VCaP (cell line): Measurements from ENCODE around the gene KCTD1.

Source experiments
- H3K27ac ChIP-seq: fragments of 450-650 bp; 2 replicates; pipeline ENCODE4 v1.5.1; 2017
- CTCF ChIP-seq: fragments of 450-650 bp; conservative IDR thresholded peaks from 2 replicates; pipeline ENCODE4 v1.5.1; 2017; ENCODE audit warnings: mild to moderate bottlenecking, moderate library complexity

Gene KCTD1

GRCh38 chr18:26526966-26527234 lies 21.5 kb downstream of the KCTD1 start:
- no peak overlapping the region for H3K27ac ChIP-seq
- TF ChIP-seq CTCF: no peak

GRCh38 chr18:26526128-26526965 lies 22.0 kb downstream of the KCTD1 start:
- H3K27ac ChIP-seq: no peak overlapping the region
- TF ChIP-seq CTCF: no peak

GRCh38 chr18:26524504-26525351 lies 23.6 kb downstream of the KCTD1 start:
- no peak for TF ChIP-seq CTCF
- H3K27ac ChIP-seq: no peak overlapping the region

- no peak overlapping the region for H3K27ac ChIP-seq
Observed at GRCh38 chr18:26524002-26524401, 24.4 kb downstream of the KCTD1 start.

GRCh38 chr18:26521617-26522016 lies 26.7 kb downstream of the KCTD1 start:
- no peak for TF ChIP-seq CTCF
- H3K27ac ChIP-seq: no peak overlapping the region

More at GRCh38 chr18:26524002-26524401, 24.4 kb downstream of the KCTD1 start:
- no peak for TF ChIP-seq CTCF

GRCh38 chr18:26520974-26521373 lies 27.4 kb downstream of the KCTD1 start:
- H3K27ac ChIP-seq: no peak overlapping the region
- no peak for TF ChIP-seq CTCF

- TF ChIP-seq CTCF: no peak
Observed at GRCh38 chr18:26519114-26519513, 29.2 kb downstream of the KCTD1 start.

More at GRCh38 chr18:26519114-26519513, 29.2 kb downstream of the KCTD1 start:
- H3K27ac ChIP-seq: no peak overlapping the region
